ENCODE measurements around the gene ADAM12.

ADAM12 gene

GRCh38 chr10:126131341-126131740, 256.9 kb downstream of the ADAM12 start:
- no peak for TF ChIP-seq ZNF311 (tag by site-specific recombination; IDR thresholded peaks at IDR 0.05; ENCODE audit: borderline replicate concordance)
- TF ChIP-seq ZNF404 (tag by site-specific recombination; IDR thresholded peaks at IDR 0.05): no peak
- TF ChIP-seq KLF17 (tag by site-specific recombination; IDR thresholded peaks at IDR 0.05): no peak
- TF ChIP-seq SP3 (tag by site-specific recombination; IDR thresholded peaks at IDR 0.05): no peak
- TF ChIP-seq ZXDB (tag by site-specific recombination; IDR thresholded peaks at IDR 0.05): no peak
- TF ChIP-seq TSHZ1 (tag by site-specific recombination; IDR thresholded peaks at IDR 0.05; ENCODE audit: borderline replicate concordance): no peak
- no peaks in the 10 kb centered on the region for H3K36me3 ChIP-seq (ENCODE audit: control insufficient read depth in 2 of 2, insufficient read depth in 1 of 2, low read length in 2 of 2)
- ChIA-PET CTCF (interaction anchor here (0.6 kb wide), 1 partner anchor 149 kb away, joined by 4 read pairs; no protein-coding TSS in a partner anchor), POLR2A (interaction anchor here (0.5 kb wide), 1 partner anchor 893 kb away, joined by 3 read pairs; no protein-coding TSS in a partner anchor)
- H3K27ac ChIP-seq (ENCODE audit: extremely low read depth, low read depth, low read length): no peak overlapping the region
- no peak overlapping the region for H3K4me3 ChIP-seq (ENCODE audit: low read depth, low read length)
- no peaks in the 10 kb centered on the region for H3K9me3 ChIP-seq (ENCODE audit: control insufficient read depth, insufficient read depth, low read depth, low read length)
- H3K4me1 ChIP-seq (ENCODE audit: control insufficient read depth, insufficient read depth, low read length): no peaks in the 10 kb centered on the region

DNA sequence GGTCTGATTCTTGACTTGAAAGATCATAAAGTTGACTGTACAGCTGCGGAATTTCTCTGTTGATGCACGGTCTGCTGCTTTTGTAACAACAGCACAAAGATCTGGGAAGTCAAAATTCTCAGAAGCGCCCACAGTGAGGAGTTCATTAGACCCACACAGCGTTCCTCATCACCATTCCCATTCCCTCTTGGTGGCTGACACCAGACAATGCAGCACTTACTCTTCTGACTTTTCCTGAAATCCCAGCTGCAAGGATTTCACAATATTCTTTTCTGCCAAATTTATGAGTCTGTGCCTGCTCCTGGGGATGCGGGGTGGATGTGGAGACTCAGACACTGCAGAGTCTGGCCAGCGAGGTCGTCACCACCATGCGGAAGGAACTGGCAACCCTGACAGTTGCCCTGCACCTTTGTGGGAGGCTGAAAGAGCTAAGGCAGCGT, 258.0 kb downstream of the ADAM12 start:
- Histone ChIP-seq H3K4me3 (ENCODE audit: low read depth, low read length) (no peak overlapping the region), H3K36me3 (ENCODE audit: control insufficient read depth in 2 of 2, insufficient read depth in 1 of 2, low read length in 2 of 2) (no peaks in the 10 kb centered on the region), H3K9me3 (ENCODE audit: control insufficient read depth, insufficient read depth, low read depth, low read length) (no peaks in the 10 kb centered on the region), H3K4me1 (ENCODE audit: control insufficient read depth, insufficient read depth, low read length) (no peaks in the 10 kb centered on the region), H3K27ac (ENCODE audit: extremely low read depth, low read depth, low read length) (no peak overlapping the region)
- no peak for TF ChIP-seq ZNF530 (tag by site-specific recombination; IDR thresholded peaks at IDR 0.05; ENCODE audit: low read depth)
- no peak for TF ChIP-seq ZNF19 (tag by site-specific recombination; IDR thresholded peaks at IDR 0.05; ENCODE audit: low read depth)
- TF ChIP-seq ZNF654 (tag by site-specific recombination; IDR thresholded peaks at IDR 0.05; ENCODE audit: low read depth): no peak
- TF ChIP-seq MYNN (tag by site-specific recombination; IDR thresholded peaks at IDR 0.05; ENCODE audit: borderline replicate concordance): no peak
- TF ChIP-seq, protein P1, sequence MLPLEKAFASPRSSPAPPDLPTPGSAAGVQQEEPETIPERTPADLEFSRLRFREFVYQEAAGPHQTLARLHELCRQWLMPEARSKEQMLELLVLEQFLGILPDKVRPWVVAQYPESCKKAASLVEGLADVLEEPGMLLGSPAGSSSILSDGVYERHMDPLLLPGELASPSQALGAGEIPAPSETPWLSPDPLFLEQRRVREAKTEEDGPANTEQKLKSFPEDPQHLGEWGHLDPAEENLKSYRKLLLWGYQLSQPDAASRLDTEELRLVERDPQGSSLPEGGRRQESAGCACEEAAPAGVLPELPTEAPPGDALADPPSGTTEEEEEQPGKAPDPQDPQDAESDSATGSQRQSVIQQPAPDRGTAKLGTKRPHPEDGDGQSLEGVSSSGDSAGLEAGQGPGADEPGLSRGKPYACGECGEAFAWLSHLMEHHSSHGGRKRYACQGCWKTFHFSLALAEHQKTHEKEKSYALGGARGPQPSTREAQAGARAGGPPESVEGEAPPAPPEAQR (tag by site-specific recombination; IDR thresholded peaks at IDR 0.05): no peak
- no peak for TF ChIP-seq ZNF140 (tag by site-specific recombination; IDR thresholded peaks at IDR 0.05)
- TF ChIP-seq ZNF366 (tag by site-specific recombination; conservative IDR thresholded peaks at IDR 0.05): no peak
- no peak for TF ChIP-seq YY1 (tag by site-specific recombination; IDR thresholded peaks at IDR 0.05)
- no peak for TF ChIP-seq ZNF768 (tag by site-specific recombination; IDR thresholded peaks at IDR 0.05)
- no peak for TF ChIP-seq ZNF610 (tag by site-specific recombination; IDR thresholded peaks at IDR 0.05; ENCODE audit: borderline replicate concordance)
- POLR2A ChIA-PET: no interaction called here
- CTCF ChIA-PET: interaction anchor here (0.8 kb wide), 1 partner anchor 503 kb away, joined by 5 read pairs; no protein-coding TSS in a partner anchor

DNA sequence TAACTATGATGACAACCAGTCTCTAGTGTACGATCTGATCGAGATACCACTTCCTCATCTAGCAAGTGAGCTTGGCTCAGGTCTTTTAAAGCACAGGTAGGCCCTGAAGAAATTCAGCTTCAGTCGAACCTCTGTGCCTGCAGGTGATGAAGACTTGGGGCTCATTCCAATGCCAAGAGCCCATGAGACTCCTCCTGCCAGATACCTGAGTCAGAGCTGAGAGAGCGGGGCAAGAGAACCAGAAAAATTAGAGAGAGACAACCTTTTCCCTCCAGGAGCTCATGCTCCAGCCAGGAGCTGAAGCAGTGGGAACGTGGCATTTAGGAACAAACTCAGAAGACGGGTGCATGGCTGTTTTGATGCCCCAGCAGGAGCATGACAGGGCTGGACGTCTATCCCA, 259.3 kb downstream of the ADAM12 start:
- ChIA-PET CTCF (interaction anchor here (0.6 to 0.7 kb wide), 2 partner anchors 25 to 1067 kb away, joined by 3 read pairs; partner anchors contain the start of gene INSYN2A), POLR2A (no interaction called here)
- Histone ChIP-seq H3K36me3 (ENCODE audit: control insufficient read depth in 2 of 2, insufficient read depth in 1 of 2, low read length in 2 of 2) (no peaks in the 10 kb centered on the region), H3K9me3 (ENCODE audit: control insufficient read depth, insufficient read depth, low read depth, low read length) (no peaks in the 10 kb centered on the region), H3K27ac (ENCODE audit: extremely low read depth, low read depth, low read length) (no peak overlapping the region), H3K4me3 (ENCODE audit: low read depth, low read length) (no peak overlapping the region), H3K4me1 (ENCODE audit: control insufficient read depth, insufficient read depth, low read length) (no peaks in the 10 kb centered on the region)
- no peak for TF ChIP-seq ZNF701 (tag by site-specific recombination; IDR thresholded peaks at IDR 0.05)
- no peak for TF ChIP-seq ZNF280C (tag by site-specific recombination; IDR thresholded peaks at IDR 0.05)
- no peak for TF ChIP-seq ZFP37 (tag by site-specific recombination; IDR thresholded peaks at IDR 0.05)
- TF ChIP-seq ZSCAN16 (tag by site-specific recombination; IDR thresholded peaks at IDR 0.05): no peak
- no peak for TF ChIP-seq RBAK (tag by site-specific recombination; IDR thresholded peaks at IDR 0.05)
- TF ChIP-seq ZNF449 (tag by site-specific recombination; IDR thresholded peaks at IDR 0.05): no peak
- TF ChIP-seq ZNF514 (tag by site-specific recombination; IDR thresholded peaks at IDR 0.05): no peak
